Epithelial cell of prostate (primary cell): ENCODE data around the gene DNAAF2.
A peak's percentile ranks its signal among the peaks of the same experiment; 100 is the strongest.
"Not testable (repeated sequence)": the region's sequence is repeated elsewhere in the genome, so short reads cannot be mapped to it uniquely, and the experiment has no call there.

Experiments used
- DNase-seq: peaks from one replicate; pipeline ENCODE4 v3.0.0-alpha.2; 2011; ENCODE audit warnings: low read depth, low spot score
- H3K27ac ChIP-seq: fragments of 450-650 bp; 2 replicates; pipeline ENCODE4 v1.5.1; 2017; ENCODE audit warnings: mild to moderate bottlenecking

The DNAAF2 gene

GRCh38 chr14:49585803-49586672 is 49.0 kb downstream of the DNAAF2 start, which contains the start of gene RPS29:
Gene RPS29 (minus strand): TSS chr14:49586380. CDS start chr14:49586346, 34 bp downstream.
- peak; percentile 91 for DNase-seq
- H3K27ac ChIP-seq, result peak within 1 kb of the TSS; percentile 81

GRCh38 chr14:49584981-49585640 is 49.9 kb downstream of the DNAAF2 start:
- H3K27ac ChIP-seq, result peak overlapping the region; percentile 81
- DNase-seq, result not testable (repeated sequence)

GRCh38 chr14:49584058-49584457 is 51.0 kb downstream of the DNAAF2 start:
- no peak for DNase-seq
- peak overlapping the region; percentile 81 for H3K27ac ChIP-seq

GRCh38 chr14:49583629-49584028 is 51.4 kb downstream of the DNAAF2 start:
- DNase-seq, result no peak
- peak overlapping the region; percentile 81 for H3K27ac ChIP-seq

GRCh38 chr14:49582113-49582977 is 52.7 kb downstream of the DNAAF2 start:
- no peak overlapping the region for H3K27ac ChIP-seq
- no peak for DNase-seq

- H3K27ac ChIP-seq, result no peak overlapping the region
- DNase-seq, result no peak
Measured at GRCh38 chr14:49581209-49582112, 53.6 kb downstream of the DNAAF2 start.

- no peak for DNase-seq
- no peak overlapping the region for H3K27ac ChIP-seq
Measured at GRCh38 chr14:49579841-49580240, 55.2 kb downstream of the DNAAF2 start.

GRCh38 chr14:49578141-49578540 is 56.9 kb downstream of the DNAAF2 start:
- no peak for DNase-seq
- no peak overlapping the region for H3K27ac ChIP-seq
